A549 (cell line): Measurements from ENCODE around the gene TTC7B.

Experiments
- CTCF ChIP-seq: fragments of >200 bp; sonication (Bioruptor Twin); formaldehyde crosslinking; IDR thresholded peaks from 3 replicates; pipeline ENCODE4 v1.5.1; 2016
- EP300 ChIP-seq, 2 experiments: fragments of >200 bp; sonication (Bioruptor Twin); formaldehyde crosslinking; IDR thresholded peaks; 2 replicates in 1 of 2; 3 replicates in 1 of 2; pipeline ENCODE4 v1.6.1; 2016 to 2017
- MAZ ChIP-seq: fragments of 150-350 bp; IDR thresholded peaks from 2 replicates; pipeline ENCODE4 v1.6.1; 2014; ENCODE audit warnings: antibody characterized with exemption, low read depth, low read length, borderline replicate concordance
- MYC ChIP-seq: IDR thresholded peaks from 2 replicates; pipeline ENCODE4 v1.6.1; 2012; ENCODE audit warnings: mild to moderate bottlenecking, inconsistent platforms, low read length, improper control_type of control experiment, borderline replicate concordance
- POLR2A ChIP-seq: IDR thresholded peaks from 2 replicates; pipeline ENCODE4 v1.6.1; 2012; ENCODE audit warnings: mild to moderate bottlenecking, low read length
- POLR2AphosphoS2 ChIP-seq: conservative IDR thresholded peaks from 2 replicates; pipeline ENCODE4 v1.6.1; 2012; ENCODE audit warnings: low read length, improper control_type of control experiment, inconsistent platforms

GRCh38 chr14:90721619-90722305 lies 94.5 kb downstream of the TTC7B start:
- TF ChIP-seq POLR2A (no peak), MYC (no peak), CTCF (no peak), MAZ (no peak), EP300 (IDR thresholded peaks at IDR 0.05) (no peak), POLR2AphosphoS2 (no peak)
